Head of caudate nucleus (tissue), 42 donors: ENCODE measurements around the gene GLS.
"Not testable (repeated sequence)": the region's sequence is repeated elsewhere in the genome, so short reads cannot be mapped to it uniquely, and the experiment has no call there.

Experiments used
- DNase-seq, 42 donors: peaks; one replicate each; pipeline versions ENCODE4 v3.0.0 to v3.0.0-alpha.2; 2020 to 2021; ENCODE audit warnings: mixed read lengths in 7 of 42
- intact Hi-C: fragments of 100-400 bp; cut with DNase I; formaldehyde crosslinking; loops from one replicate; pipeline ENCODE4 v1.15.0; 2022

GLS gene

GRCh38 chr2:190950566-190950991 is 70.0 kb downstream of the GLS start:
- intact Hi-C loops: no loop called here

DNA sequence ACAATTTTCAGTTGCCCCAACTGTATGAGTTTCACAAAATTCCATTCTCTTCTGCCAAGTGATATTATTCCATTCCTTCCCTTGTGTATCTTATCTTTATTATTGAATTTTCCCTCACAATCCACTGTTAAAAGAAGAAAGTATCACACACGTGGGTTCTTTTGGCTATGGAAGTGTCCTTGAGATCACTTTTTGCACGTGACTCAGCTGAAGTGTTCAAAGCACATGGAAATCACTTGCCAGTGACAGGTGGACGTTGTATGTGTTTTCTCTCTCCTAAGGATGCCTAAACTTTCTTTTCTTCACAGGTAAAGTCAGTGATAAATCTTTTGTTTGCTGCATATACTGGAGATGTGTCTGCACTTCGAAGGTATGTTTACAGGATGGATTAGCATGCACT is 72.6 kb downstream of the GLS start:
- no peak for DNase-seq
- intact Hi-C loops: no loop called here

More at GRCh38 chr2:190950566-190950991, 70.0 kb downstream of the GLS start:
- no peak for DNase-seq

DNA sequence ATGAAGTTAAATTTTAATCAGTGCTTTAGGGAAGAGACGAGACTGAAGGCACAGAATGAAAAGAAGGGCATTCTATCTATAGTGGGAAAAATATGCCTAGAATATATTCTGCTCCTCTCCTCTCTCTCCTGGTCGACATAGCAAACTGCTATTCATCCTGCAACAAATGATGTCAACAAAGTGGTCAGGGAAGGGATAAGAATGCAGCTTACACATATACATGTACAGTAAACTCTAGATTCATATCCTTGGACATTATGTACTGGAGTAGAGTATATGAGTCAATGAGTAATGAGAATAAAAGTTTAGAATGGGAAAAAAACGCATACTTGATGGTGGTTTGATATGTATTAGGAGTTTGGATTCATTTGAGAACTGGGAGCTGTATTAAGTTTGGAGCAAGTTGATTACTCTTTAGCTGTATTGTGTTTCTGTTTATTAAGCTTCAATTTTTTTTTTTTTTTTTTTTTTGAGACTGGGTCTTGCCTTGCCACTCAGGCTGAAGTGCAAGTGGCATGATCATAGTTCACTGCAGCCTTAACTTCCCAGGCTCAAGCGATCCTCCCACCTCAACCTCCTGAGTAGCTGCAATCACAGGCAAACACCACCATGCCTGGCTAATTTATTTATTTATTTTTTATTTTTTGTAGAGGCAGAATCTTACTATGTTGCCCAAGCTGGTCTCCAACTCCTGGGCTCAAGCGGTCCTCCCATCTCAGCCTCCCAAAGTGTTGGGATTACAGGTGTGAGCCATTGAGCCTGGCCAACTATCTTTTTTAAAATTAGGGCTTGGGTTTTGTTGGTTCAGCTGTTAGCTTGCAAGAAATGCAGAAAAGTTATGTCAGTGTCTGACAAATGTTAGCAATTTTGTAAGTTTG is 79.5 kb downstream of the GLS start:
- DNase-seq: no peak
- intact Hi-C loops: no loop called here

GRCh38 chr2:190961117-190961516 is 80.5 kb downstream of the GLS start:
- DNase-seq, intact Hi-C loops: not testable (repeated sequence)

DNA sequence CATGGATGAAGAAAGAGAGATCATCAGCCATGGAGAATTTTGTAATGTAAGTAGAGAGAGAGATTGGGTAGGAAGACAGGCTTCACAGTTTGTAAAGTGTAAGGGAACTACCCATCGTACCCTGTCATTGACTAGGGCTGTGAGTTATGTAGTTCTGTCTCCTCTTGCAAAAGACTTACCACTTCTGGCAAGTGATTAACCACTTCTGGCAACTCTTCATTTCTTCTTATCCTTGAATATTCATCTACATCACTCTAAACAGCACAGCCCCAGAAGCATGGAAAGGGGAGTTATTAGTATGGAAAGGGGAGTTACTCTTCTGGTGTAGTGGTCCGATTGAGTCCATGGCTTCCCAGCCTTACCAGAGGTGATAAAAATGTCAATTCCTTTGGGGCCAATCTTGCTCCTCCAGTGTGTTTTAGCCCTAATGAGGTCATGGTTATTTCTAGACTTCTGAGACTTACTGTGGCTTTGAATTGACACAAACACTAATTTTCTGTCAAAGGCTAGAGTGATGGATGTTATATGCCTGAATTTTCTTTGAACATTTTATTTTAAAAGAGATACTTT is 81.4 kb downstream of the GLS start:
- no peak for DNase-seq
- intact Hi-C loops: no loop called here

GRCh38 chr2:190963088-190963487 is 82.5 kb downstream of the GLS start:
- DNase-seq: no peak
- intact Hi-C loops: no loop called here

- intact Hi-C loops: no loop called here
- DNase-seq: no peak
Observed at GRCh38 chr2:190964170-190964795, 83.7 kb downstream of the GLS start.

GRCh38 chr2:190965580-190966222 is 85.1 kb downstream of the GLS start:
- no peak for DNase-seq
- intact Hi-C loops: no loop called here

DNA sequence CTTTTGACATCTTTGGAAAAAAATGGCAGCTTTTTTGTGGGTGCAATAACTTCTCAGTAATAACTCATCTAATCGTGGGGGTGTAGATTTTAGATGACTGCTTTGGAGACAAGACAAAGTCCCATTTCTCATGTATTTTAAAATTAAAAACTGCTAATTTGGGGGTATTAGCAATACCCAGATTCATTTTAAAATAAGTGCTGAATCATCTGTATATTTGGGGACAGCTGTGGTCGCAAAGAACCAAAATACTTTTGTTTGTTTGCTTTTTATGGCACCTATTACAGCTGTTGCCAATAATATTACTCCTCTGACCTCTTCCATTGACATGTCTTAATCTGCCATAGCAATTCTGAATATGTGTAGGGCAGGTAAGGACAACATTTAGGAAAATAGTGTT is 87.9 kb downstream of the GLS start:
- intact Hi-C loops: no loop called here
- no peak for DNase-seq

DNA sequence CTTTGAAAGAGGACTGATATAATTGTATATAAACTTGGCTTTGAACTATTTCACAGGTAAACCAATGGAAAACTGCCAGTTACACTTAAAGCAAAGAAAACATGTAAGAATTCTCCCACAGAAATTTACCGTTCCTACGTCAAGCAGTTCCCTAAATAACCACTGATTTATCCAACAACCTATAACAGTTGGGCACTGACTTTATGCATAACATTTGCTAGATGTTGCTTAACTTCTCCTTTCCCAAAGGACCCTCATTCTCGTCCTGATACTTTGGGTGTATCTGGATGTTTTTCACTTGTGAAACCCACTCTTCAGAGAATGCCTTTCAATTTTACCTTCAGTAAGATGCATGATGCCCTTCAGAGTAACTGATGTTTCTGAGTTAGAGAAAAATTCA is 89.5 kb downstream of the GLS start:
- DNase-seq: no peak
- intact Hi-C loops: no loop called here

GRCh38 chr2:190970873-190971506 is 90.4 kb downstream of the GLS start:
- DNase-seq: no peak
- intact Hi-C loops: no loop called here

GRCh38 chr2:190972213-190972612 is 91.6 kb downstream of the GLS start:
- intact Hi-C loops: no loop called here
- DNase-seq: no peak

DNA sequence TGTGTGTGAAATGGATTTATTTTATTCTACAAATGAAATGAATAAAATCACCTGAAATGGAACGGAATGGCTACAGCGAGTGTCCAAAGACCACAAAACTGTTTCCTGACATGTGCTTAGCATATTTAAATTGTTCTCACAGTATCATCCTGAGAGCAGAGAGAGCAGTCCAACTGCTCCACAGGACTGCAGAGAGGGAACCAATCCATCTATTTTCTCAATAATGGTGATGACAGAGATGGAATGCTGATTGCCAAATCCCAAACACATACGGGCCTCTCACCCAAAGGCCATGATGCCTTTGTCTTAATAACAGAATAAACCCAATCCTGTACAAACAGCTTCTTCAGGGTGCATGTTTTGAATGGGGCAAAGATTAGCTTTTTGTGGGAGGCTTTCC is 92.2 kb downstream of the GLS start:
- no peak for DNase-seq
- intact Hi-C loops: no loop called here

DNA sequence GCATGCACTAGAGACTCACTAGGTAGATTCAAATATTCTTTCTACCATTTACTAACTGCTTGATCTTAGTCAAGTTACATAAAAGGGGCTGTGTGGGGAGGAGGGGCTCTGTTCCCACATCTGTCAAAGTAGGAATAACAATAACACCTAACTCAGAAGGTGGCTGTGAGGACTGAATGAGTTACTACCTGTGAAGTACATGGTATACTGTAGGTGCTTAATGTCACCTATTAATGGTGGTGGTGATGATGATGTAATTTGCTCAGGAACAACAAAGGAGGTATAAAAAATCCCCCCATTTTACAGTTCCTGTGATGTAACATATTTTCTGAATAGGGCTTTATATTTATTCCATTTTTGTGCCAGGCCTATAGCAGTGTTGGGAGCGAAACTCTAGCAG is 92.6 kb downstream of the GLS start:
- intact Hi-C loops: no loop called here
- DNase-seq: no peak

DNA sequence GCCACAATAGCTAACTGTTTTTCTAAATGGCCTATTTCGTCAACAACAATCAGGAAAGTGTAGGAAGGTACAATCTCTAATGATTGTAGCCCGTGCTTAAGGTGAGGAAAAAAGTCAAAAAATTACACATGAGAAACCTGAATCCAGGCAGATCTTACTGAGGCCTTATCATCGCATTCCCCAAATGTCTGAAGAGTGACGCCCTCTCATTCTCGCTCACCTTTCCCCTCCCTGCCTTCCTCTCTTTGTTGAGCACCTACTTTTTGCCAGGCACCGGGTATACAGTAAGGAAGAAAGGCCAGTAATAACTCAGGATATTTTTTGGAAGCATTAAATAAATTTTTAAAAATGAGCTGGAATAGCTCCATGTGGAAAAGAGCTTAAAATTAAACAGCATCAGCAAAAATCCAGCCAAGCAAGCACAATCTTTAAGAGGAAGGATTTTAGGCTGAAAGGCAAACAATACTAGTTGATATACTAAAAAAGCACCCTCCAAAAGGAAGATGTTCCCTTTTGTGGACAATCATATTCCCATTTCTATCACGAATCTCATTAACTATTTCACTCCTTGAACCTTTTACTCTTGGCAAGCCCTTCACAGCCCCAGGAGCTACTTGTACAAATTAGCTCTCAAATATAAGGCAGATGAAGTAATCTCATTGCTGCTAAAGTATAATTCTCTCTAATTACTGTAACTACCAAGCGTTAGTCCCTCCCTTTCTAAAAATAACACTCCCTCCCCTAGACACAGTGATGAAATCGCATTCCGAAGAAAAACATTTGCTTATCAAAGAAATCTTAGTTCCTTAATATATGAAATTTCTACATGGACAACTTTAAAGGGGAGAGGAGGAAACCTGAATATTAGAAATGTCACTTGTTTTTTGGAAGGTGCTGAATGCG is 93.4 kb downstream of the GLS start:
- DNase-seq: no peak
- intact Hi-C loops: no loop called here

DNA sequence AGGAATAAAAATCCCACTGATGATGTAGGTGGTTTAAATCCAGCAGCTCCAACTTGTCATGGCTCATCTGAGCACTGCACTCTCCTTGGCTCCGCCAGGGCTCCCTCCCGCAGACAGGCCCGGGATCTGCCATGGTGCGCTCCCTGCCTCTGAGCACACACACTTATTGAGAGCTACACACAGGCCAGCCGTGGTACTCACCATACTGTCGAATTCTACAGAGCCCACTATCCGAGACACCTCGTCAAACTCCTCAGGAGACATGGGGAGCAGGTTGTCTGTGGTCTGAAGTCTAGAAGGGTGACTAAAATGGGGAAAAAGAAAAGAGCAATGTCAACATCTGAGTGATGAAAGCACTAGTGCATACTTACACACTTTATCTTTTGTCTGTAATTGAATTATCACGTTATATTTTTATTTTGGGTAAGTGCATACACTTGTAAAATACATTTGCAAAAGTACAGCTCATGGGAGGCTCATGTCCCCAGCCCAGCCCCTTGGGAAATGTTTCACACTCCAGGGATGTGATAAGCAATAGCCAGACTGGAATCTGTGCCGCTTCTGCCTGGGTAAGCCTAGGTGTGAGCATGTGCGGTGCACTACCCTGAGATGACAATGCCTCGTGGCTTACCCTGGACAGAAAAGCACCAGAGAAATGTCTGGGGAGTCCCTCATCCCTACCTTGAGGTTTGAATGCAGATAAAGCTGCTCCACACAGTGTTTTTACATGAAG is 94.2 kb downstream of the GLS start:
- peak in 38 of 42 donors; percentile 21 to 84 (median 58) for DNase-seq
- intact Hi-C loops: no loop called here

- intact Hi-C loops: no loop called here
- DNase-seq: no peak
Observed at GRCh38 chr2:190976521-190976920, 95.9 kb downstream of the GLS start.

DNA sequence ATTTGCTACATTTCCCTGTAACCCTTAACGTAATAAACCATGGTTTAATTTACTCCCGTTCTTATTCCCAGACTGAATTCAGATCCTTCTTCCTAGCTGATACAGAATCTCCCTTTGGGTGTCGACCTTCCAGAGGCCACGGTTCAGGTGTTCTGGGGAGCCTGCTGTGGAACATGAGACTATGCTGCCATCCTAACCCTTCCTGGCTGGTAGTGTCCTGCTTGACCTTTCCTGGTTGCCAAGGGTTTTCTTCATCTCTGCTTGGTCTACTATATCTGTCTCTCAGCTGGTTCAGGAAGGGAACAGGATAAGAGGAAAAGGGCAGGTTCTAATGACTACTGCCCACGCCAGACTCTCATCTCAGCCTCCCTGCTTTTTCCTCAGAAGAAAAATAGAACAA is 96.9 kb downstream of the GLS start:
- intact Hi-C loops: no loop called here

More for the DNA sequence above, 96.9 kb downstream of the GLS start:
- no peak for DNase-seq
